ENCODE data around the gene EPB41L3.

DNA sequence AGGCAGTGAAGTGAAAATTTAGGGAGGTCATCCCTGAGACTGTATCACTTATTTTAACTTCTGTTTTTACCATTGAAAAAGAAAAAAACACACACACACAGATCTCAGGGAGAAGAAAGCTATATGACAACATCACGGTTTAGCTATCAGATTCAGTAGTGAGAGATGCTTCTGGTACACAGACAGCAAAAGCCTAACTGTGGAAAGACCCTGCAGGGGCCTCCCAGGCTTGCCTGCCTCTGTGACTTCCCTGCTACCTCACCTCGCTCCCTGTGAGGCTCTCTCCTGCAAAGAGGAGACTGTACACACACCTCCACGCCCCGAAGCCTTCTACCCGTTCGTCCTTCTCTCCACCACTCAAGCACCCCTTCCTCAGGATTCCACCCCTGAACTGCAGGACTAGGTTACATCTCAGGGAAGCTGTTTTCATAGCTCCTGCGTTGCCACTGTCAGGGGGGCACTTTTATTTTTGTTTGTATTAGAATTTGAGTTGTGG lies 86.3 kb downstream of the EPB41L3 start:
- TF ChIP-seq, protein P1, sequence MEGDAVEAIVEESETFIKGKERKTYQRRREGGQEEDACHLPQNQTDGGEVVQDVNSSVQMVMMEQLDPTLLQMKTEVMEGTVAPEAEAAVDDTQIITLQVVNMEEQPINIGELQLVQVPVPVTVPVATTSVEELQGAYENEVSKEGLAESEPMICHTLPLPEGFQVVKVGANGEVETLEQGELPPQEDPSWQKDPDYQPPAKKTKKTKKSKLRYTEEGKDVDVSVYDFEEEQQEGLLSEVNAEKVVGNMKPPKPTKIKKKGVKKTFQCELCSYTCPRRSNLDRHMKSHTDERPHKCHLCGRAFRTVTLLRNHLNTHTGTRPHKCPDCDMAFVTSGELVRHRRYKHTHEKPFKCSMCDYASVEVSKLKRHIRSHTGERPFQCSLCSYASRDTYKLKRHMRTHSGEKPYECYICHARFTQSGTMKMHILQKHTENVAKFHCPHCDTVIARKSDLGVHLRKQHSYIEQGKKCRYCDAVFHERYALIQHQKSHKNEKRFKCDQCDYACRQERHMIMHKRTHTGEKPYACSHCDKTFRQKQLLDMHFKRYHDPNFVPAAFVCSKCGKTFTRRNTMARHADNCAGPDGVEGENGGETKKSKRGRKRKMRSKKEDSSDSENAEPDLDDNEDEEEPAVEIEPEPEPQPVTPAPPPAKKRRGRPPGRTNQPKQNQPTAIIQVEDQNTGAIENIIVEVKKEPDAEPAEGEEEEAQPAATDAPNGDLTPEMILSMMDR (IDR thresholded peaks at IDR 0.05), result no peak
- TF ChIP-seq POLR2A (IDR thresholded peaks at IDR 0.05), result no peak

All from esophagus squamous epithelium (tissue), 4 donors.